SU-DHL-6 (cell line): Measurements from ENCODE around the gene DHRS13.

Experiments used
- CTCF ChIP-seq: fragments of 200-600 bp; sonication (generic); IDR thresholded peaks from one replicate; pipeline ENCODE4 v1.5.1; 2017; ENCODE audit warnings: antibody characterized with exemption, mild to moderate bottlenecking, low read length, moderate library complexity; ENCODE audit not compliant: insufficient read depth, poor library complexity, severe bottlenecking
- EZH2phosphoT487 ChIP-seq: fragments of 200-600 bp; sonication (generic), shearing (Covaris generic); conservative IDR thresholded peaks from 2 replicates; pipeline ENCODE4 v1.6.1; 2018; ENCODE audit warnings: mild to moderate bottlenecking, antibody characterized with exemption, low read length, moderate library complexity, mixed read lengths

GRCh38 chr17:28888832-28889231 lies 14.0 kb downstream of the DHRS13 start:
- TF ChIP-seq CTCF (no peak), EZH2phosphoT487 (no peak)
